Fibroblast of pulmonary artery (primary cell): ENCODE results near the gene LARP7.

Source experiments
- DNase-seq: peaks from one replicate; pipeline ENCODE4 v3.0.0-alpha.2; 2010; ENCODE audit warnings: low read depth
- H3K4me3 ChIP-seq: replicated peaks from 2 replicates; pipeline ENCODE4 v1.5.1; 2011; ENCODE audit warnings: low read depth, mild to moderate bottlenecking, control low read depth, low read length, moderate library complexity
- TF ChIP-seq, protein P1 (sequence below): IDR thresholded peaks from 2 replicates; pipeline ENCODE4 v1.5.1; 2011; ENCODE audit warnings: mild to moderate bottlenecking, control low read depth, low read length, inconsistent platforms; ENCODE audit errors: missing control alignments

Gene LARP7

GRCh38 chr4:112636688-112637551, at the start of gene LARP7, which contains the start of gene ZGRF1:
LARP7 (plus strand) TSS chr4:112637143; CDS start chr4:112644670, 7,527 bp downstream.
ZGRF1 (minus strand) TSS chr4:112636909; CDS start chr4:112633176, 3,733 bp downstream.
- peak within 1 kb of the TSS; percentile 84 for H3K4me3 ChIP-seq
- peak; percentile 100 for DNase-seq
- TF ChIP-seq, protein P1, sequence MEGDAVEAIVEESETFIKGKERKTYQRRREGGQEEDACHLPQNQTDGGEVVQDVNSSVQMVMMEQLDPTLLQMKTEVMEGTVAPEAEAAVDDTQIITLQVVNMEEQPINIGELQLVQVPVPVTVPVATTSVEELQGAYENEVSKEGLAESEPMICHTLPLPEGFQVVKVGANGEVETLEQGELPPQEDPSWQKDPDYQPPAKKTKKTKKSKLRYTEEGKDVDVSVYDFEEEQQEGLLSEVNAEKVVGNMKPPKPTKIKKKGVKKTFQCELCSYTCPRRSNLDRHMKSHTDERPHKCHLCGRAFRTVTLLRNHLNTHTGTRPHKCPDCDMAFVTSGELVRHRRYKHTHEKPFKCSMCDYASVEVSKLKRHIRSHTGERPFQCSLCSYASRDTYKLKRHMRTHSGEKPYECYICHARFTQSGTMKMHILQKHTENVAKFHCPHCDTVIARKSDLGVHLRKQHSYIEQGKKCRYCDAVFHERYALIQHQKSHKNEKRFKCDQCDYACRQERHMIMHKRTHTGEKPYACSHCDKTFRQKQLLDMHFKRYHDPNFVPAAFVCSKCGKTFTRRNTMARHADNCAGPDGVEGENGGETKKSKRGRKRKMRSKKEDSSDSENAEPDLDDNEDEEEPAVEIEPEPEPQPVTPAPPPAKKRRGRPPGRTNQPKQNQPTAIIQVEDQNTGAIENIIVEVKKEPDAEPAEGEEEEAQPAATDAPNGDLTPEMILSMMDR, result peak; percentile 73

DNA sequence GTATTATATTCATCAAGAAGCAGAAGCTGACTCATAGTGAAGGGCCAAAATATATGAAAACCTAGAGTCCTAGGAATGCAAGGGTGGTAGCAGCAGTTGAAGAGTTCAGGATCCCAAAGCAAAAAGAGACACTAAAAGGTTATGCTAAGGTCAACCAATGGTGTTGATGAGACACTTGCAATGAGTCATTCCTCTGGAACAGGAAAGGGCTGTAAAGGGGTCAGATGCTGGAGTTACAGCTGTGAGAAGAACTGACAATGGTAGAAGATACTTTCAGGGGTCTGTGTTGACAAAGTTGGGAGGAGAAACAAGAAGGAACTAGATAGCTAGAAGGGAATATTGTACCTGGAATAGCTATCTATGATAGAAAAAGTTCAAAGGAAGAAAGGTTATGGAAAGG, 47.7 kb upstream of the LARP7 start:
- TF ChIP-seq, protein P1, result no peak
- no peak overlapping the region for H3K4me3 ChIP-seq
- peak; percentile 11 for DNase-seq

GRCh38 chr4:112591593-112591992, 45.4 kb upstream of the LARP7 start:
- no peak overlapping the region for H3K4me3 ChIP-seq
- no peak for DNase-seq
- TF ChIP-seq, protein P1, result no peak

GRCh38 chr4:112592717-112593116, 44.2 kb upstream of the LARP7 start:
- TF ChIP-seq, protein P1, result no peak
- no peak overlapping the region for H3K4me3 ChIP-seq
- DNase-seq, result no peak

DNA sequence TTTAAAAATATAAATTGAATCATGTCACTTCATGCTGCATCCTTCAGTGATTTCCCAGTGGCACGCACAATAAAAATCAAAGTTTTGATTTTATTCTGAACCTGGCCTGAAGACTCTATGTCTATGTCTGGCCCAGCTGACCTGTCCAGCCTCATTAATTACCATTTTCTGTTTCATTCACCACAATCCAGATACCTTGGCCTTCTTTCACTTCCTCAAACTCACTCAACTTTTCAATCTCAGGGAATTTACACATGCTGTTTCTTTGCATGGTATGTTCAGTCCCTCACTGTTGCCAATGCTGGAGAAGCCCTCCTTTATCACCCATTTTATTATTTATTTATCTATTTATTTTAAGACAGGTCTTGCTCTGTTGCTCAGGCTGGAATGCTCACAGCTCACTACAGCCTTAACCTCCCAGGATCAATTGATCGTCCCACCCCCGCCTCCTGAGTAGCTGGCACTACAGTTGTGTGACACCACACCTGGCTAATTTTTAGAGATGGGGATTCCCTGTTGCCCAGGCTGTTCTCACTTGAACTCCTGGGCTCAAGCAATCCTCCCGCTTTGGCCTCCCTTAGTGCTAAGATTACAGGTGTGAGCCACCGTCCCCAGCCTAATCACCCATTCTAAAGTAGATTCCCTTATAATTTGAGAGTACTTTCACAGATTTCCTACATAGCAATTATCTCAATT, 43.4 kb upstream of the LARP7 start:
- no peak for DNase-seq
- H3K4me3 ChIP-seq, result no peak overlapping the region
- TF ChIP-seq, protein P1, result no peak

GRCh38 chr4:112594993-112595392, 42.0 kb upstream of the LARP7 start:
- no peak overlapping the region for H3K4me3 ChIP-seq
- no peak for DNase-seq
- TF ChIP-seq, protein P1, result no peak
